CD14-positive monocyte (primary cell): ENCODE data around the gene LCE5A. TPM values are rescaled to one million over a fixed set of nuclear protein-coding genes. Genes with fewer than 3 reads are reported as not detected.

Experiments used
- DNase-seq, 3 donors: peaks; one replicate each; pipeline ENCODE4 v3.0.0-alpha.2; 2011 to 2022
- H2AFZ ChIP-seq: 2 replicates; pipeline ENCODE4 v1.6.0; 2012; ENCODE audit warnings: mild to moderate bottlenecking, low read depth, low read length, inconsistent platforms; ENCODE audit not compliant: insufficient read depth, poor library complexity, severe bottlenecking
- H3K27ac ChIP-seq, 2 donors: 1 replicate in 1 of 2; 2 replicates in 1 of 2; pipeline ENCODE4 v1.5.1; 2012 to 2013; ENCODE audit warnings: low read length in 2 of 2, control low read depth in 1 of 2, inconsistent platforms in 1 of 2, low read depth in 1 of 2, mild to moderate bottlenecking in 1 of 2
- H3K27me3 ChIP-seq, 2 donors: one replicate each; pipeline versions ENCODE4 v1.6.0 to v1.6.1; 2011 to 2013; ENCODE audit warnings: low read length in 2 of 2; ENCODE audit not compliant: control insufficient read depth in 2 of 2, insufficient read depth in 2 of 2
- H3K36me3 ChIP-seq, 2 donors: replicated peaks in 1 of 2; 1 replicate in 1 of 2; 2 replicates in 1 of 2; pipeline versions ENCODE4 v1.5.1 to v1.6.1; 2012 to 2013; ENCODE audit warnings: low read length in 2 of 2, control low read depth in 1 of 2, inconsistent platforms in 1 of 2, mild to moderate bottlenecking in 1 of 2; ENCODE audit not compliant: insufficient read depth in 2 of 2, control insufficient read depth in 1 of 2
- H3K4me1 ChIP-seq, 2 donors: 1 replicate in 1 of 2; 2 replicates in 1 of 2; pipeline versions ENCODE4 v1.5.1 to v1.6.1; 2012 to 2013; ENCODE audit warnings: low read length in 2 of 2, control low read depth in 1 of 2, inconsistent platforms in 1 of 2, mild to moderate bottlenecking in 1 of 2, moderate library complexity in 1 of 2; ENCODE audit not compliant: insufficient read depth in 2 of 2, control insufficient read depth in 1 of 2
- H3K4me2 ChIP-seq: replicated peaks from 2 replicates; pipeline ENCODE3; 2012; ENCODE audit warnings: low read length, moderate library complexity, mild to moderate bottlenecking; ENCODE audit not compliant: poor library complexity, severe bottlenecking; ENCODE audit errors: extremely low read depth
- H3K4me3 ChIP-seq, 3 experiments: fragments of 200-600 bp in 1 of 3; sonication (generic) in 1 of 3; replicated peaks in 1 of 3; 1 replicate in 2 of 3; 2 replicates in 1 of 3; pipeline ENCODE4 v1.5.1; 2011 to 2013; ENCODE audit warnings: low read length in 3 of 3, mild to moderate bottlenecking in 3 of 3, control low read depth in 2 of 3, low read depth in 2 of 3, inconsistent platforms in 1 of 3, moderate library complexity in 1 of 3
- H3K79me2 ChIP-seq: 2 replicates; pipeline ENCODE4 v1.6.0; 2012; ENCODE audit warnings: mild to moderate bottlenecking, control low read depth, inconsistent platforms, low read length, moderate library complexity; ENCODE audit not compliant: insufficient read depth
- H3K9ac ChIP-seq: 2 replicates; pipeline ENCODE4 v1.6.0; 2017; ENCODE audit warnings: low read length, mild to moderate bottlenecking; ENCODE audit not compliant: insufficient read depth, poor library complexity, severe bottlenecking
- H3K9me3 ChIP-seq, 2 donors: replicated peaks in 1 of 2; 1 replicate in 1 of 2; 2 replicates in 1 of 2; pipeline versions ENCODE4 v1.5.1 to v1.6.1; 2012 to 2013; ENCODE audit warnings: low read length in 2 of 2, control low read depth in 1 of 2; ENCODE audit not compliant: control insufficient read depth in 1 of 2, insufficient read depth in 1 of 2
- H4K20me1 ChIP-seq: 2 replicates; pipeline ENCODE4 v1.6.0; 2012; ENCODE audit warnings: mild to moderate bottlenecking, low read length, control low read depth, moderate library complexity; ENCODE audit not compliant: insufficient read depth
- H3K27ac Mint-ChIP-seq, 7 donors: one replicate each; pipeline ENCODE4 v1.8.0; 2020; ENCODE audit warnings: mild to moderate bottlenecking in 7 of 7, mixed read lengths in 7 of 7, moderate library complexity in 6 of 7, inconsistent platforms in 2 of 7
- H3K27me3 Mint-ChIP-seq, 3 donors: one replicate each; pipeline ENCODE4 v1.8.0; 2021 to 2022; ENCODE audit warnings: low read depth in 3 of 3, mild to moderate bottlenecking in 3 of 3, mixed read lengths in 3 of 3, moderate library complexity in 3 of 3, inconsistent platforms in 1 of 3
- H3K36me3 Mint-ChIP-seq, 2 donors: one replicate each; pipeline ENCODE4 v1.8.0; 2020; ENCODE audit warnings: mixed read lengths in 2 of 2, inconsistent platforms in 1 of 2, mild to moderate bottlenecking in 1 of 2
- H3K4me1 Mint-ChIP-seq: one replicate; pipeline ENCODE4 v1.8.0; 2020; ENCODE audit warnings: mild to moderate bottlenecking, mixed read lengths
- H3K4me3 Mint-ChIP-seq, 2 donors: one replicate each; pipeline ENCODE4 v1.8.0; 2020; ENCODE audit warnings: mild to moderate bottlenecking in 2 of 2, mixed read lengths in 2 of 2, moderate library complexity in 1 of 2
- H3K9me3 Mint-ChIP-seq, 7 donors: one replicate each; pipeline ENCODE4 v1.8.0; 2020 to 2022; ENCODE audit warnings: mixed read lengths in 7 of 7, mild to moderate bottlenecking in 6 of 7, moderate library complexity in 6 of 7, inconsistent platforms in 2 of 7
- WGBS: methylation state at CpG from one replicate; pipeline ENCODE4 v1.1.5; 2013; ENCODE audit warnings: missing lambda C conversion rate; ENCODE audit not compliant: insufficient coverage; 5-methylcytosine and 5-hydroxymethylcytosine counted together
- intact Hi-C, 2 donors: fragments of 100-400 bp; cut with micrococcal nuclease; formaldehyde crosslinking; loops; one replicate each; pipeline versions ENCODE4 v1.15.0 to v1.15.1; 2023
- polyA minus RNA-seq: library from RNA; depleted of rRNA, polyadenylated mRNA; stranded (reverse); fragments of >200 nt; gene quantifications from 2 replicates; pipeline ENCODE4 v1.2.3, GENCODE V29; 2012
- polyA plus RNA-seq, 3 donors: library from polyadenylated mRNA; depleted of rRNA in 1 of 3; unstranded in 2 of 3; stranded (reverse) in 1 of 3; fragments of 300-500 nt in 2 of 3; fragments of >200 nt in 1 of 3; fragmentation: Illumina TruSeq in 2 of 3; gene quantifications; 1 replicate in 2 of 3; 2 replicates in 1 of 3; pipeline ENCODE4 v1.2.3, GENCODE V29; 2012 to 2021
- total RNA-seq, 12 experiments: library from RNA in 1 of 12; stranded (reverse) in 1 of 12; fragments of 120-200 nt in 1 of 12; gene quantifications; one replicate each; pipeline ENCODE4 v1.2.4 and lab custom pipeline; 2013 to 2026; ENCODE audit warnings: mixed read lengths in 6 of 12, inconsistent platforms in 1 of 12
- TF ChIP-seq, protein P1 (sequence below): fragments of 200-600 bp; IDR thresholded peaks from one replicate; pipeline ENCODE4 v1.8.0; 2022; ENCODE audit warnings: antibody characterized with exemption, mild to moderate bottlenecking

The LCE5A gene, protein sequence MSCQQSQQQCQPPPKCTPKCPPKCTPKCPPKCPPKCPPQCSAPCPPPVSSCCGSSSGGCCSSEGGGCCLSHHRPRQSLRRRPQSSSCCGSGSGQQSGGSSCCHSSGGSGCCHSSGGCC
- not detected for total RNA-seq (2013)
- polyA plus RNA-seq (not detected), polyA minus RNA-seq (not detected in 2 replicates), total RNA-seq (lab: John Stamatoyannopoulos, UW) (0 to 0.60 (median 0) reads per million in 11 experiments)

DNA sequence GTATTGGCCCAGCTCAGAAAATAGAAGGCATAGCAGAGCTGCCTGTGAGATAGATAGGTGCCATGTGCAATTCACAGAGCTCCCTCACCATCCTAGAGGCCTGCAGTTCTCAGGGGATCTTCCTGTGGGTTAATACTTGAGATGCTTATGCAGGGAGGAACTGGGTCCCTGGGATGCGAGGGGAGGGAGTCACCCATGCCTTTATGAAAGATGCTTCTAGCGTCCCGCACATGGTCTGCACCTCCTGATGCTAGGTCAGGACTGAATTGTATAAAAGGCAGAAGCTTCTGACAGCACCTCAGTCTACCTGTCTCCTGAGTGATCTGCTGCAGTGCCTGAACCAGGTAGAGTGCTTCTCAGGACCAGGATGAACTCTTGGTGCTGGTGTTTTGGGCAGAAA lies at the start of gene LCE5A:
Gene LCE5A, plus strand, starts transcription at position 301 of the 400 bp plus-strand sequence. CDS start 732 bp downstream, outside the sequence.
- peaks cover 2% of the 10 kb centered on the region for H3K4me1 Mint-ChIP-seq
- H3K9ac ChIP-seq, result no peak within 1 kb of the TSS
- no peak within 1 kb of the TSS for H3K4me2 ChIP-seq
- no peak for DNase-seq
- H3K9me3 ChIP-seq, result peaks cover 0 to 11% of the 10 kb centered on the region in 2 donors
- H3K9me3 Mint-ChIP-seq, result peaks cover 0 to 4% (median 0%) of the 10 kb centered on the region in 7 donors
- no peaks in the 10 kb centered on the region for H3K36me3 Mint-ChIP-seq
- H3K27me3 ChIP-seq, result peaks cover 28 to 36% of the 10 kb centered on the region in 2 donors
- no peak within 1 kb of the TSS for H3K27ac ChIP-seq
- peaks cover 0 to 4% of the 10 kb centered on the region in 2 donors for H3K4me1 ChIP-seq
- H3K4me3 Mint-ChIP-seq, result peak within 1 kb of the TSS in 1 of 2 donors; percentile 17
- H3K79me2 ChIP-seq, result no peaks in the 10 kb centered on the region
- no peaks in the 10 kb centered on the region for H4K20me1 ChIP-seq
- H3K4me3 ChIP-seq, result no peak within 1 kb of the TSS
- peaks cover 30 to 48% (median 40%) of the 10 kb centered on the region in 3 donors for H3K27me3 Mint-ChIP-seq
- no peak within 1 kb of the TSS for H2AFZ ChIP-seq
- TF ChIP-seq, protein P1, sequence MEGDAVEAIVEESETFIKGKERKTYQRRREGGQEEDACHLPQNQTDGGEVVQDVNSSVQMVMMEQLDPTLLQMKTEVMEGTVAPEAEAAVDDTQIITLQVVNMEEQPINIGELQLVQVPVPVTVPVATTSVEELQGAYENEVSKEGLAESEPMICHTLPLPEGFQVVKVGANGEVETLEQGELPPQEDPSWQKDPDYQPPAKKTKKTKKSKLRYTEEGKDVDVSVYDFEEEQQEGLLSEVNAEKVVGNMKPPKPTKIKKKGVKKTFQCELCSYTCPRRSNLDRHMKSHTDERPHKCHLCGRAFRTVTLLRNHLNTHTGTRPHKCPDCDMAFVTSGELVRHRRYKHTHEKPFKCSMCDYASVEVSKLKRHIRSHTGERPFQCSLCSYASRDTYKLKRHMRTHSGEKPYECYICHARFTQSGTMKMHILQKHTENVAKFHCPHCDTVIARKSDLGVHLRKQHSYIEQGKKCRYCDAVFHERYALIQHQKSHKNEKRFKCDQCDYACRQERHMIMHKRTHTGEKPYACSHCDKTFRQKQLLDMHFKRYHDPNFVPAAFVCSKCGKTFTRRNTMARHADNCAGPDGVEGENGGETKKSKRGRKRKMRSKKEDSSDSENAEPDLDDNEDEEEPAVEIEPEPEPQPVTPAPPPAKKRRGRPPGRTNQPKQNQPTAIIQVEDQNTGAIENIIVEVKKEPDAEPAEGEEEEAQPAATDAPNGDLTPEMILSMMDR, result no peak
- no peak within 1 kb of the TSS for H3K27ac Mint-ChIP-seq
- WGBS, result 92% methylated on average over 3 of the region's 3 CpGs
- H3K36me3 ChIP-seq, result no peaks in the 10 kb centered on the region
- intact Hi-C loops, result no loop called here

DNA sequence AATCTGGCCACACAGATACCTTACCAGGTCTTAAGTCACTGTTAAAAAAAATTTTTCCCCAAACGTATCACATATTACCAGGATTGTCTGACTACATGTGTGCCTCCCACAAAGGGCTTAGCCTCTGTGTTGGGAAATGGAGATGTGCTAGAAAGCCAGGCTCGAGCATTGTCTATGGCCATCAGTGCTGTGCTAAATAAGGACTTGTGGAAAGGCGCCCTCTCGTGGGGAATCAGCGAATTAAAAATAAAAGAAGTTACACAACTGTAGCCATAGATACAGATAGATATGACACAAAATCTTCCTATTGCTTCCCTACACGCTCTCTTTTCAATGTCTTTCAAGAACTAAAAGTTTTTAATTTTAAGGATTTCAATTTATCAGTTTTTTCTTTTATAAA lies 49.1 kb upstream of the LCE5A start:
- Histone ChIP-seq H4K20me1 (no peaks in the 10 kb centered on the region), H3K9ac (no peak overlapping the region), H3K4me1 (peaks cover 6 to 12% of the 10 kb centered on the region in 2 donors), H3K27me3 (peaks cover 0 to 5% of the 10 kb centered on the region in 2 donors), H3K4me2 (no peak overlapping the region), H3K9me3 (peaks cover 0 to 3% of the 10 kb centered on the region in 2 donors), H3K36me3 (no peaks in the 10 kb centered on the region), H3K4me3 (no peak overlapping the region), H3K27ac (no peak overlapping the region), H3K79me2 (no peaks in the 10 kb centered on the region), H2AFZ (no peak overlapping the region)
- intact Hi-C loops, result no loop called here
- Mint-ChIP-seq H3K27ac (no peak overlapping the region), H3K36me3 (no peaks in the 10 kb centered on the region), H3K4me3 (no peak overlapping the region), H3K27me3 (peaks cover 3 to 7% (median 4%) of the 10 kb centered on the region in 3 donors), H3K4me1 (peaks cover 23% of the 10 kb centered on the region), H3K9me3 (peaks cover 0 to 11% (median 3%) of the 10 kb centered on the region in 7 donors)
- TF ChIP-seq, protein P1, result peak; percentile 73
- DNase-seq, result peak; percentile 49 to 69 (median 68)
- WGBS, result 0% methylated on average over 1 of the region's 6 CpGs
